Posterior vena cava (tissue), 2 donors: ENCODE data around the gene MYOF. TPM values are rescaled to one million over a fixed set of nuclear protein-coding genes. Genes with fewer than 3 reads are reported as not detected.
"Not testable (repeated sequence)": the region's sequence is repeated elsewhere in the genome, so short reads cannot be mapped to it uniquely, and the experiment has no call there.

Source experiments
- DNase-seq: peaks from one replicate; pipeline ENCODE4 v3.0.0-alpha.2; 2020; ENCODE audit warnings: low spot score
- intact Hi-C, 2 donors: fragments of 100-400 bp; cut with DNase I; formaldehyde crosslinking; loops; one replicate each; pipeline versions ENCODE4 v1.14.1 to v1.14.2; 2022 to 2023
- total RNA-seq, 2 donors: library from RNA; stranded (reverse); fragmentation: NEBNext Ultra II Directional; extraction: Animal tissue kit (Norgen Biotek cat#: 25700); gene quantifications; one replicate each; pipeline ENCODE4 v1.2.1, GENCODE V29; 2021
- donor health status: DM: yes; HTN: yes; CAD: no.
- donor health status: DM: yes; HTN: yes; CAD: no.

Gene MYOF
- total RNA-seq, 2 donors from 2014 or later, result 182 to 227 TPM

DNA sequence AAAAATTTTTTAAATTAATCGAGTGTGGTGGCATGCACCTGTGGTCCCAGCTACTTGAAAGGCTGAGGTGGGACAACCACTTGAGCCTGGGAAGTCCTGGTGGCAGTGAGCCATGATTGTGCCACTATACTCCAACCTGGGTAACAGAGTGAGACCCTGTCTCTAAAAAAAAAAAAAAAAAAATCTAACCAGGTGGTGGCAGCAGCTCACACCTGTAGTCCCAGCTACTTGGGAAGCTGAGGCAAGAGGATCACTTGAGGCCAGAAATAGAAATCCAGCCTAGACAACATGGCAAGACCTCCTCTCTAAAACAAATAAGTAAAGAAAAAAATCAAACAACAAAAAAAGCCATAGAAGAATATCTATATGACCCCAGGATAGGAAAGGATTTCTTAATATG lies 3.6 kb upstream of the MYOF start:
- intact Hi-C loops, result no loop called here
- DNase-seq, result no peak

- no peak for DNase-seq
- intact Hi-C loops, result loop anchor here (2.0 kb wide), 2 partner anchors 105 to 107 kb away; no protein-coding TSS in a partner anchor
Measured at GRCh38 chr10:93481637-93482144, 443 bp downstream of the MYOF start.

DNA sequence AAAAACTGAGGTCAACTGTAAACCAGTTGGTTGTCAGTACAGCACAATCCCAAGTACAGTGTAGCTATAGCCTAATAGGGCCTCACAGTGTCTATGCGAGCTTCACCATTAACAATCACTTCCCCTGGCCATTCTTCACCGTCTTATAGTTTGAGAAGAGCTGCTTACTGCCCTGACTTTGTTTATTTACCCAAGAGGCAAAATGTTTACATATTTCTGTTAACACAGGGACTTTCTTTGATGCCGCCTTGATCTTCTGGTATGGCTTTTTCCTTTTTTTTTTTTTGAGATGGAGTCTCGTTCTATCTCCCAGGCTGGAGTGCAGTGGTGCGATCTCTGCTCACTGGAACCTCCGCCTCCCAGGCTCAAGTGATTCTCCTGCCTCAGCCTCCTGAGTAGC lies 3.3 kb downstream of the MYOF start:
- no peak for DNase-seq
- intact Hi-C loops, result loop anchor here (5.0 to 10.0 kb wide), 2 partner anchors 42 to 54 kb away; no protein-coding TSS in a partner anchor

- intact Hi-C loops, result loop anchor here (5.0 to 10.0 kb wide), 2 partner anchors 39 to 52 kb away; no protein-coding TSS in a partner anchor
- no peak for DNase-seq
Measured at GRCh38 chr10:93476756-93477155, 5.4 kb downstream of the MYOF start.

DNA sequence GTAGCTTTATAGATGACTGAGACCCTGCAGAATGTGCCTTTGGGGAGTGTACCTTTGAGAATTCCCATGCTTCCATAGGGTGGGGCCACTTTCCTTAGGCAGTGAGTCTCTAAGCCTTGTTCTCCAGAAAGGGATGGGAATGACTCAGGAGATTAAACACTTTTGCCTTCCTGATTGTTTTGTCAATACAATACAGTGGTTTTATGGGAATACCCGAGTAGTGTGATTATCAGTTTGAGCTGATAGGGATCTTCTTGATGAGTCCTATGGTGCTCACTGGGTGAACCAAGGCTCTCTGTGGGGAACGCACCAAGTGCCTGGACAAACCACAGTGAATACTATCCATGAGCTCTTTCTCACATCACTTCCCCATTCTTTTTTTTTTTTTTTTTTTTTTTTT lies 6.3 kb downstream of the MYOF start:
- intact Hi-C loops, result loop anchor here (5.0 to 10.0 kb wide), 2 partner anchors 39 to 51 kb away; no protein-coding TSS in a partner anchor
- no peak for DNase-seq

DNA sequence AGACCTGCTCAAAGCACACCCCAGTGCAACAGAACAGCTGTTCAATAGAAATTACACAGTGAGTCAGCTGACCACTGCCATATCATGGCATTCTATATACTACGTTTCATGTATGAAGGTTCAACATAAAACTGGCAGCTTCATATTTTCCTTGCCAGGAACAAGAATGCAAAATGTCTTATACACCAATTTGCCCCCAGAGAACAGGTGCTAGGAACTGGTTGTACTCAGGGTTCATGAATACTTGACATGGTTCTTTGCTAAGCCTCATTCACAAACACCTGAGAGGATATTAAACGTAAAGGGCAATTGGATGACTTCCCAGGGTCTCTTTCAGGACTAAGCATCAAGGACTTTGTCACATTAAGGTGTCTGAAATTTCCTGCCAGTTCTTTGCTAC lies 6.9 kb downstream of the MYOF start:
- no peak for DNase-seq
- intact Hi-C loops, result loop anchor here (5.0 to 10.0 kb wide), 2 partner anchors 38 to 50 kb away; no protein-coding TSS in a partner anchor

GRCh38 chr10:93473804-93474472 lies 8.2 kb downstream of the MYOF start:
- DNase-seq, result no peak
- intact Hi-C loops, result loop anchor here in 1 of 2 donors (10.0 kb wide), 1 partner anchor 49 kb away; no protein-coding TSS in a partner anchor

GRCh38 chr10:93473161-93473560 lies 9.0 kb downstream of the MYOF start:
- DNase-seq, result no peak
- intact Hi-C loops, result loop anchor here in 1 of 2 donors (10.0 kb wide), 1 partner anchor 48 kb away; no protein-coding TSS in a partner anchor

DNA sequence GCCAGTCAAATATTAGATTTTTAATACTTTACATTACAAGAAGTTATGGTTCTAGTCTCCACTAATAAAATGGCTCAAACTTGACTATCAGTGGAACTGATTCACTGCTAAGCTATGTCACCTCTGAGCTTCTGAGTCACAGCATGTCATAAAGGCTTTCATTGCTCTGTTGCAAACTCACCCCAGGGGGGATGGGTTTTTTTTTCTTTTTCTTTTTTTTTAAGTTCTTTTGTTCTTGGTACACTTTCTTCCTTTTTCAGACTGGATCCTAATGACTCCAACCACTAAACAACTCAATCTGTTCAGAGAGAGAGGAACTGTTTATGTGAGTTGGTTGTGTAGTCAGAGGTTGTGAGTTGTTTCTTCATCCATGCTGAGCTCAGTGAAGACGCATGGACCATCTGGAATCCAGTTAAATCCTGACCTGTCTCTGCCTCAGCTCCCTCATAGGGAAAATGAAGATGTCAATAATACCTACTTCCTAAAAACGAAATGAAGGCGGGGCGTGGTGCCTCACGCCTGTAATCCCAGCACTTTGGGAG lies 11.0 kb downstream of the MYOF start:
- intact Hi-C loops, result loop anchor here in 1 of 2 donors (10.0 kb wide), 1 partner anchor 46 kb away; no protein-coding TSS in a partner anchor
- no peak for DNase-seq

DNA sequence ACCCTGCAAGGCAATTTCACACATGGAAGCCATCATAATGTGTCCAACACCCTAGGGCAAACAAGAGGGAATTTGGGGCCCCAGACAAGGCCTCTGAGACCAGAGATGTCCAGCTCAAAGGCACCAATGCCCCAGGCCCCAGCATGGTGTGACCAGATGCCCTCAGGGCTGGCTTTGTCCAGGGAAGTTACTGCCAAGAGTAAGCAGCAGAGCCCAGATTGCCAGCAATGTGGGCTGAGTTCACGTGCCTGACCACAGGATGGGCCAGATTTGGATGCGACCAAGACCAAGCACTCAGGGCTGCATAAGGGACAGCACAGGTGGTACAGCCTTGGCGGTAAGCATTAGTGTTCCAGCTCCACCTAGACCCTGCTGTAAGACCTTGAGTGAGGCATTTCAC lies 12.7 kb downstream of the MYOF start:
- intact Hi-C loops, result no loop called here
- no peak for DNase-seq

- intact Hi-C loops, result no loop called here
- no peak for DNase-seq
Measured at GRCh38 chr10:93468461-93469213, 13.5 kb downstream of the MYOF start.

DNA sequence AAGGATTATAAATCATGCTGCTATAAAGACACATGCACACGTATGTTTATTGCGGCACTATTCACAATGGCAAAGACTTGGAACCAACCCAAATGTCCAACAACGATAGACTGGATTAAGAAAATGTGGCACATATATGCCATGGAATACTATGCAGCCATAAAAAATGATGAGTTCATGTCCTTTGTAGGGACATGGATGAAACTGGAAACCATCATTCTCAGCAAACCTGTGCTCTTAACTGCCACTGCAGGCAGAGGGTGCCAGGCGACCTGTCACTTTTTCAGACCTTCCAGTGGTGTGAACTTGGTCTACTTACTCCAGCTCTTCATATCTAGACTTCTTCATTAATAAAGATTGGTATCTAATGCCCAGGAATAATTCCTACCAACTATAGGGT lies 14.5 kb downstream of the MYOF start:
- DNase-seq, intact Hi-C loops: not testable (repeated sequence)

GRCh38 chr10:93465806-93466675 lies 16.1 kb downstream of the MYOF start:
- peak; percentile 93 for DNase-seq
- intact Hi-C loops, result no loop called here

DNA sequence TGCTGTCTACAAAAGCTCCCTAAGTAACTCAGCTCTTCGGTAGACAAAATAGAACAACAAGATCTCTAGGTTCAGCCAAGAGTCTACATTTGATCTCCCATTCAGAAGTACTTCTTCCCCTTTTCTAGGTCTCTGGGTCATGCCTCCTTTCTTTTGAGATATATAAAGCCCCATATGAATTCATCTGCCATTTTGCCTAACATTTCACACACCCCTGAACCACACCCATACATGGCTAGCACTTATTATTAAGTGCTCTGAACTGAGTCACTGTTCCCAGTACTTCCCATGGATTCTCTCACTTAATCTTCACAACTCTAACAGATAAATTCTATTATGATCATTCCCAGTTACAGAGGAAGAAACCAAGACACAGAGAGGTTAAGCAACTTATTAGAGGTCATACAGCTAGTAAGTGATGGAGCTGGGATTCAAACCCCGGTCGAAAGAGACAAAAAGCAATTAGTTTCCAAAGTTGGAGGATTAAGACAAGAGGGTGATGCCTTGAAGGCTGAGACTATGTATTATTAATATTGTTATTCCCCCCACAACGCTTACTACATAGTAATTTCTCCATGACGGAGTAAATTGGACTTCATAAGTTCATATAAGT lies 17.3 kb downstream of the MYOF start:
- no peak for DNase-seq
- intact Hi-C loops, result no loop called here

DNA sequence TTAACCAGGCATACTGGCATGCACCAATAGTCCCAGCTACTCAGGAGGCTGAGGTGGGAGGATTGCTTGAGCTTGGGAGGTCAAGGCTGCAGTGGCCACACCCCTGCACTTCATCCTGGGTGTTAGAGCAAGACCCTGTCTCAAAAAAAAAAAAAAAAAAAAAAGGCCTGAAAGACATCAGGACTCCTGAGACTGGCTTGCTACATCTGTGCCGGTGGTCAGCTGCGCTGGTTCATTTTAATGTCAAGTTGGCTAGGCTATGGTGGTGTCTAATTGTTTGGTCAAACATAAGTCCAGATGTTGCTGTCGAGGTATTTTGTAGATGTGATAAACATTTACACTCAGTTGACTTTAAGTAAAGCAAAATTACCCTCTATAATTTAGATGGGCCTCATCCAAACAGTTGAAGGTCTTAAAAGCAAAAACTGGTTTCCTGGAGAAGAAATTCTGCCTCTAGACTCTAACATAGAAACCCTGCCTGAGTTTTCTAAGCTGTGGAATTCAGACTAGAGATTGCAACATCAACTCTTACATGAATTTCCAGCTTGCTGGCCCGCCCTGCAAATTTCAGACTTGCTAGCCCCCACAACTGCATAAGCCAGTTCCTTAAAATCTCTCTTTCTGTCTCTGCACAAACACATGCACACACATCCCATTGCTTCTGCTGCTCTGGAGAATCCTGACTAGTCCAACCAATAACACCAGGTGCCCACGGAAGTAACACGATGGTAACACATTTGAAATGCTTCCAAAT lies 18.2 kb downstream of the MYOF start:
- DNase-seq, result peak; percentile 83
- intact Hi-C loops, result no loop called here

GRCh38 chr10:93462881-93463280 lies 19.3 kb downstream of the MYOF start:
- peak; percentile 85 for DNase-seq
- intact Hi-C loops, result no loop called here

- no peak for DNase-seq
- intact Hi-C loops, result no loop called here
Measured at GRCh38 chr10:93462371-93462770, 19.8 kb downstream of the MYOF start.

GRCh38 chr10:93461807-93462178 lies 20.3 kb downstream of the MYOF start:
- intact Hi-C loops, result no loop called here
- no peak for DNase-seq
